ENCODE measurements around the gene GRB2.

DNA sequence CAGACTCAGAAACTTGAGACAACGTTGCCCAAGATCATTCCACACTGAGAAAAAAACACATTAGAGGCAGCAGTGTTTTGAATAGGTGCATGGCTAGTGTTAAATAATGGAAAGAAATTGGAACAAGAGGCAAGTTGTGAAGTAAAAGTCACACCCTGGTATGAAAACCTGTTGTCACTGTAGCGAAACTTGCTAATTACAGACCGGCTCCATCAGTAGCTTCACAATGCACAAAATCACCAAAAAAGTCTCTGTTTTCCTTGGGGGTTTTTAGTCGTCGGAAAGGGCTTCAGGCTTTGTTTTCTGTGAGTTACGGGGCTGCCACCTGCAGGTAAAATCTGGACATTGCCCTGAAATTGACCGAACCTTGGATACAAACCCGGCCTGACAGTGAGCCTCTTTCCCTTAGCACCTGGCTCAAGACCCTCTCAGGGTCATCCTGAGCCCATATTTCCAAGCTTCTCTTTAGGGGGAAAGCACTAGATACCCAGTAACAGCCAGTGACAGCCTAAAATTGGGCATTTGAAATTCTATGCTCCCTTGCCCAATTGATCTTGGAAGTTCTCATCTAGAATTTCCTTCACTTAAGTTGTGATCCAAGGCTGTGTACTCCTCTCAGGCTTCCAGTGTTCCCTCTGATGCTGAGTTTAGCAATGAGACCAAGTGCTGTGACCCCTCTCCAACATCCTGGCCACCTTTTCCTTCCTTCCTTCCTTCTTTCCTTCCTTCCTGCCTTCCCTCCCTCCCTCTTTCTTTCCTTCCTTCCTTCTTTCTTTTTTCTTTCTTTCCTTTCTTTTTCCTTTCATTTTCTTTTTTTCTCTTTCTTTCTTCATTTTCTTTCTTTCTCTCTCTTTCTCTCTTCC lies 7.2 kb upstream of the GRB2 start:
- TF ChIP-seq, protein P1, sequence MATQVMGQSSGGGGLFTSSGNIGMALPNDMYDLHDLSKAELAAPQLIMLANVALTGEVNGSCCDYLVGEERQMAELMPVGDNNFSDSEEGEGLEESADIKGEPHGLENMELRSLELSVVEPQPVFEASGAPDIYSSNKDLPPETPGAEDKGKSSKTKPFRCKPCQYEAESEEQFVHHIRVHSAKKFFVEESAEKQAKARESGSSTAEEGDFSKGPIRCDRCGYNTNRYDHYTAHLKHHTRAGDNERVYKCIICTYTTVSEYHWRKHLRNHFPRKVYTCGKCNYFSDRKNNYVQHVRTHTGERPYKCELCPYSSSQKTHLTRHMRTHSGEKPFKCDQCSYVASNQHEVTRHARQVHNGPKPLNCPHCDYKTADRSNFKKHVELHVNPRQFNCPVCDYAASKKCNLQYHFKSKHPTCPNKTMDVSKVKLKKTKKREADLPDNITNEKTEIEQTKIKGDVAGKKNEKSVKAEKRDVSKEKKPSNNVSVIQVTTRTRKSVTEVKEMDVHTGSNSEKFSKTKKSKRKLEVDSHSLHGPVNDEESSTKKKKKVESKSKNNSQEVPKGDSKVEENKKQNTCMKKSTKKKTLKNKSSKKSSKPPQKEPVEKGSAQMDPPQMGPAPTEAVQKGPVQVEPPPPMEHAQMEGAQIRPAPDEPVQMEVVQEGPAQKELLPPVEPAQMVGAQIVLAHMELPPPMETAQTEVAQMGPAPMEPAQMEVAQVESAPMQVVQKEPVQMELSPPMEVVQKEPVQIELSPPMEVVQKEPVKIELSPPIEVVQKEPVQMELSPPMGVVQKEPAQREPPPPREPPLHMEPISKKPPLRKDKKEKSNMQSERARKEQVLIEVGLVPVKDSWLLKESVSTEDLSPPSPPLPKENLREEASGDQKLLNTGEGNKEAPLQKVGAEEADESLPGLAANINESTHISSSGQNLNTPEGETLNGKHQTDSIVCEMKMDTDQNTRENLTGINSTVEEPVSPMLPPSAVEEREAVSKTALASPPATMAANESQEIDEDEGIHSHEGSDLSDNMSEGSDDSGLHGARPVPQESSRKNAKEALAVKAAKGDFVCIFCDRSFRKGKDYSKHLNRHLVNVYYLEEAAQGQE (IDR thresholded peaks at IDR 0.05), result no peak
- TF ChIP-seq SMC3 (IDR thresholded peaks at IDR 0.05), result peak; percentile 87
- TF ChIP-seq EP300 (IDR thresholded peaks at IDR 0.05), result no peak
- TF ChIP-seq, protein P2, sequence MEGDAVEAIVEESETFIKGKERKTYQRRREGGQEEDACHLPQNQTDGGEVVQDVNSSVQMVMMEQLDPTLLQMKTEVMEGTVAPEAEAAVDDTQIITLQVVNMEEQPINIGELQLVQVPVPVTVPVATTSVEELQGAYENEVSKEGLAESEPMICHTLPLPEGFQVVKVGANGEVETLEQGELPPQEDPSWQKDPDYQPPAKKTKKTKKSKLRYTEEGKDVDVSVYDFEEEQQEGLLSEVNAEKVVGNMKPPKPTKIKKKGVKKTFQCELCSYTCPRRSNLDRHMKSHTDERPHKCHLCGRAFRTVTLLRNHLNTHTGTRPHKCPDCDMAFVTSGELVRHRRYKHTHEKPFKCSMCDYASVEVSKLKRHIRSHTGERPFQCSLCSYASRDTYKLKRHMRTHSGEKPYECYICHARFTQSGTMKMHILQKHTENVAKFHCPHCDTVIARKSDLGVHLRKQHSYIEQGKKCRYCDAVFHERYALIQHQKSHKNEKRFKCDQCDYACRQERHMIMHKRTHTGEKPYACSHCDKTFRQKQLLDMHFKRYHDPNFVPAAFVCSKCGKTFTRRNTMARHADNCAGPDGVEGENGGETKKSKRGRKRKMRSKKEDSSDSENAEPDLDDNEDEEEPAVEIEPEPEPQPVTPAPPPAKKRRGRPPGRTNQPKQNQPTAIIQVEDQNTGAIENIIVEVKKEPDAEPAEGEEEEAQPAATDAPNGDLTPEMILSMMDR (IDR thresholded peaks at IDR 0.05), result peak; percentile 95
- TF ChIP-seq, protein P3, sequence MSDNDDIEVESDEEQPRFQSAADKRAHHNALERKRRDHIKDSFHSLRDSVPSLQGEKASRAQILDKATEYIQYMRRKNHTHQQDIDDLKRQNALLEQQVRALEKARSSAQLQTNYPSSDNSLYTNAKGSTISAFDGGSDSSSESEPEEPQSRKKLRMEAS (IDR thresholded peaks at IDR 0.05), result no peak
- no peak for TF ChIP-seq MYC (IDR thresholded peaks at IDR 0.05; ENCODE audit: borderline replicate concordance, low read length)
